ENCODE data around the gene ADGRE1.

The ADGRE1 gene

GRCh38 chr19:6875218-6875617, 12.2 kb upstream of the ADGRE1 start:
- DNase-seq (ENCODE audit: low spot score), result no peak

- peak; percentile 25 for DNase-seq (ENCODE audit: low spot score)
Measured at GRCh38 chr19:6876748-6877147, 10.6 kb upstream of the ADGRE1 start.

GRCh38 chr19:6877766-6878165, 9.6 kb upstream of the ADGRE1 start:
- no peak for DNase-seq (ENCODE audit: low spot score)

- DNase-seq (ENCODE audit: low spot score), result no peak
Measured at GRCh38 chr19:6886277-6886897, 992 bp upstream of the ADGRE1 start.

GRCh38 chr19:6888967-6889366, 1.6 kb downstream of the ADGRE1 start:
- DNase-seq (ENCODE audit: low spot score), result no peak

- no peak for DNase-seq (ENCODE audit: low spot score)
Measured at GRCh38 chr19:6890401-6890913, 3.1 kb downstream of the ADGRE1 start.

- DNase-seq (ENCODE audit: low spot score), result no peak
Measured at GRCh38 chr19:6890938-6891337, 3.6 kb downstream of the ADGRE1 start.

- peak; percentile 23 for DNase-seq (ENCODE audit: low spot score)
Measured at GRCh38 chr19:6891761-6892385, 4.5 kb downstream of the ADGRE1 start.

GRCh38 chr19:6894313-6894712, 6.9 kb downstream of the ADGRE1 start:
- DNase-seq (ENCODE audit: low spot score), result no peak

- DNase-seq (ENCODE audit: low spot score), result no peak
Measured at GRCh38 chr19:6903446-6903845, 16.1 kb downstream of the ADGRE1 start.

GRCh38 chr19:6906559-6907060, 19.2 kb downstream of the ADGRE1 start:
- DNase-seq (ENCODE audit: low spot score), result no peak

GRCh38 chr19:6911523-6911922, 24.1 kb downstream of the ADGRE1 start:
- no peak for DNase-seq (ENCODE audit: low spot score)

GRCh38 chr19:6914321-6914720, 26.9 kb downstream of the ADGRE1 start:
- DNase-seq (ENCODE audit: low spot score), result no peak

GRCh38 chr19:6916952-6917351, 29.6 kb downstream of the ADGRE1 start:
- no peak for DNase-seq (ENCODE audit: low spot score)

- no peak for DNase-seq (ENCODE audit: low spot score)
Measured at GRCh38 chr19:6925386-6925785, 38.0 kb downstream of the ADGRE1 start.

GRCh38 chr19:6925801-6926751, 38.7 kb downstream of the ADGRE1 start:
- no peak for DNase-seq (ENCODE audit: low spot score)

- no peak for DNase-seq (ENCODE audit: low spot score)
Measured at GRCh38 chr19:6930190-6930589, 42.8 kb downstream of the ADGRE1 start.

GRCh38 chr19:6935069-6935468, 47.7 kb downstream of the ADGRE1 start:
- DNase-seq (ENCODE audit: low spot score), result no peak

- no peak for DNase-seq (ENCODE audit: low spot score)
Measured at GRCh38 chr19:6935618-6936017, 48.2 kb downstream of the ADGRE1 start.

GRCh38 chr19:6945733-6946132, 58.4 kb downstream of the ADGRE1 start:
- DNase-seq (ENCODE audit: low spot score), result no peak

- no peak for DNase-seq (ENCODE audit: low spot score)
Measured at GRCh38 chr19:6947745-6948144, 60.4 kb downstream of the ADGRE1 start.

- DNase-seq (ENCODE audit: low spot score), result no peak
Measured at GRCh38 chr19:6948884-6949283, 61.5 kb downstream of the ADGRE1 start.

- no peak for DNase-seq (ENCODE audit: low spot score)
Measured at GRCh38 chr19:6952956-6953355, 65.6 kb downstream of the ADGRE1 start.
